ENCODE results near the gene AZU1.
"Not testable (repeated sequence)": the region's sequence is repeated elsewhere in the genome, so short reads cannot be mapped to it uniquely, and the experiment has no call there.

Gene AZU1

GRCh38 chr19:810883-811489 is 16.7 kb upstream of the AZU1 start:
- no peak for DNase-seq

DNA sequence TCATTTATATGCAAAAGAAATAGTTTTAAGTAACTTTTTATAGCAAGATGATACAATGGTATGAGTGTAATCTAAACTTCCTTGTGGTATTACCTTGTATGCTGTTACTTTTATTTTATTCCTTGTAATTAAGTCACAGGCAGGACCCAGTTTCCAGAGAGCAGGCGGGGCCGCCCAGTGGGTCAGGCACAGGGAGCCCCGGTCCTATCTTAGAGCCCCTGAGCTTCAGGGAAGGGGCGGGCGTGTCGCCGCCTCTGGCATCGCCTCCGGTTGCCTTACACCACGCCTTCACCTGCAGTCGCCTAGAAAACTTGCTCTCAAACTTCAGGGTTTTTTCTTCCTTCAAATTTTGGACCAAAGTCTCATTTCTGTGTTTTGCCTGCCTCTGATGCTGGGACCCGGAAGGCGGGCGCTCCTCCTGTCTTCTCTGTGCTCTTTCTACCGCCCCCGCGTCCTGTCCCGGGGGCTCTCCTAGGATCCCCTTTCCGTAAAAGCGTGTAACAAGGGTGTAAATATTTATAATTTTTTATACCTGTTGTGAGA is 16.1 kb upstream of the AZU1 start:
- DNase-seq: no peak

- DNase-seq: peak in 1 of 2 experiments; percentile 47
Measured at GRCh38 chr19:812049-812746, 15.4 kb upstream of the AZU1 start.

DNA sequence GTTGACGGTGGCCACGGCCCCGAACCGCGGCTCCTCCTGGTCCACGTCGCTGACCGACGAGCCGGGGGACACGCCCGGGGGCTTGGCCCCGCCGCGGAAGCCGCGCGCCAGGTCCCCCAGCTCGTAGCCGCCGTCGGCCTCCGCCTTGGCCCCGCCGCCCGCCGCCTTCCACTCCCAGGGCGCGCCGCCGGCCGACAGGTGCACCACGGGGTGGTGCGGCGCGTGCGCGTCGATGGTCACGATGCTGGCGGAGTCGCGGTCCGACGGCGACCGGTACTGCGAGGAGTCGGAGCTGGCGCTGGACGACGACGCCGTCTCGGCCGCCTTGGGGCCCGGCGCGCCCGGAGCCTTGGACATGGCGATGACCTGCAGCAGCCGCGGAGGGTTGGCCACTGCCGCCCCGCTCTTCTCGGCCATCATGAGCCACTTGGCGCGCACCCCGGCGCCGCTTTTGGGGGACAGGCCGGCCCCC is 14.9 kb upstream of the AZU1 start:
- no peak for DNase-seq

GRCh38 chr19:813219-814151 is 14.2 kb upstream of the AZU1 start:
- DNase-seq: no peak

GRCh38 chr19:814152-815078 is 13.2 kb upstream of the AZU1 start:
- DNase-seq: no peak

DNA sequence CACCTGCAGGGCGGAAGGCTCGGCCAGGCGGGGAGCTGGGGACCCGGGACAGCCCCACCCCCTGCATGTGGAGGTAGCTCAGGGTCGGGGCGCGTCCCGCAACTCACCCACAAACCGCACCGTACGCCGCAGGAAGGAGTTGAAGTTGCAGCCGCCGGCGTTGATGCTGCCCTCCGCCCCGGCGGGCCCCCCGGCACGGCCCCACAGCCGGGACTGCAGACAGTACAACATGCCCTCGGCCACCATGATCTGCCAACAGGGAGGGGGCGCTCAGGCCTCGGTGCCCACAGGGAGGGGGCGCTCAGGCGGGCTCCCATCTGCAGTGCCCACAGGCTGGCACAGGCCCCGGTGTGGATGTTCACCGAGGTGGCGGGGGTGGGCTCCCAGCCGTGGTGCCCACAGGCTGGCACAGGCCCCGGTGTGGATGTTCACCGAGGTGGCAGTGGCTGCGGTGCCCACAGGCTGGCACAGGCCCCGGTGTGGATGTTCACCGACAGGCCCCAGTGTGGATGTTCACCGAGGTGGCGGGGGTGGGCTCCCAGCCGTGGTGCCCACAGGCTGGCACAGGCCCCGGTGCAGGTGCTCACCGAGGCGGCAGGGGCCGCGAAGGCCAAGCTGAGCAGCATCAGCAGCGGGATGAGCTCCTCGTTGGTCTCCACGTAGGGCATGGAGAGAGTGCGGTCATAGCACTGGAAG is 12.4 kb upstream of the AZU1 start:
- no peak for DNase-seq

DNA sequence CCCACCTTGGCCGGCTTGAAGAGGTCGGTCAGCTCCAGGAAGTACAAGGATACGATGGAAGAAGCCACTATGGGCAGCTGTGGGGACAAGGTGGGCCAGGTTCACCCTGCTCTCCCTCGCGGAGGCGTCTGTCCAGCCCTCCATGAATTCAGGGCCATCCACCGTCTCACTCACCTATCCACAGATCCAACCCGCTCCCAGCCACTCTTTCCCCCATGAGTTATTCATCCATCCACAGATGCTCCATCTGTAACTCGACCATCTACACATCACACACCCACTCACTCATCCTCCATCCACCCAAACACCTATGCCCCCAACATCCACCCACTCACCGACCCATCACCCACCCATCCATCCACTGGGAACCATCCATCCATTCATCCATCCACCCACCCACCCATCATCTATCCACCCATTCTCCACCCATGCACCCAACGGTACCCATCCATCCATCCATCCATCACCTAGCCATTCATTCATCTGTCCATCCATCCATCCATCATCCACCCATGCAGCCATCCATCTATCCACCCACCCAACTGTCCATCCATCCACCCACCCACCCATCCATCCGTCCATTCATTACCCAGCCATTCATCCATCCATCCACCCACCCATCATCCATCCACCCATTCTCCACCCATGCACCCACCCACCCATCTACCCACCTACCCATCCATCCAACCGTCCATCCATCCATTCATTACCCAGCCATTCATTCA is 11.7 kb upstream of the AZU1 start:
- DNase-seq: no peak

DNA sequence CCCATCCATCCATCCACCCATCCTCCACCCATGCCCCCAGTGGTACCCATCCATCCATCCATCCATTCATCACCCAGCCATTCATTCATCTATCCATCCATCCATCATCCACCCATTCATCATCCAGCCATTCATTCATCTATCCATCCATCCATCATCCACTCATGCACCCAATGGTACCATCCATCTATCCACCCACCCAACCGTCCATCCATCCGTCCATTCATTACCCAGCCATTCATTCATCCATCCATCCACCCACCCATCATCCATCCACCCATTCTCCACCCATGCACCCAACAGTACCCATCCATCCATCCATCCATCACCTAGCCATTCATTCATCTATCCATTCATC is 11.2 kb upstream of the AZU1 start:
- no peak for DNase-seq

- not testable (repeated sequence) for DNase-seq
Measured at GRCh38 chr19:820212-820611, 7.4 kb upstream of the AZU1 start.

GRCh38 chr19:821231-821824 is 6.3 kb upstream of the AZU1 start:
- no peak for DNase-seq

- no peak for DNase-seq
Measured at GRCh38 chr19:821825-822503, 5.7 kb upstream of the AZU1 start, which contains the start of gene PLPPR3. PLPPR3 (minus strand) TSS chr19:821955; CDS start chr19:821559, 396 bp downstream.

DNA sequence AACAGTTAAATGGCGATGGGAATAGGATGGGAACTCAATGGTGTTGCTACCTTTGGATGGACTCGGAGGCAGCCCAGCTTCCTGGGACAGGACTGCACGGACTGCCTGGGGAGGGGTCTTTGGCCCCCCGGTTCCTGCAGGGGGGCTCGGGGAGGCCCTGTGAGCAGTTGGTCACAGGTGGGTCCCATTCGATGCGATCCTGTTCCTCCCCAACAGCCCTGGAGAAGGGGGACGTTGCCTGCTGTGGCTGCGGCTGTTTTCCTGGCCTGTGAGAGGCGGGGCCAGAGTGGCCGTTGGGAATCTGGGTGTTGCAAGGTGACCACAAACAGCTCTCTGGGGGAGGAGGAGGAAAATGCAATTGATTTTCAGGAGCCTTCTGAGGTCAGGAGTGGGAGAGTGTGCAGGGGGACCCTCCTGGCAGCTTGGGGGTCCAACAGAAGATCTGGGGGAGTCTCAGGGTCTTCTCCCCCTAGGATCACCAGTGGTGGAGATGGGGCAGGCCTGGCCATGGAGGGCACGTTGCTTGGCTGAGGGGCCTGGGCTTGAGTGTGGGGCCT is 4.0 kb upstream of the AZU1 start:
- peak in 1 of 2 experiments; percentile 56 for DNase-seq

GRCh38 chr19:824885-825284 is 2.8 kb upstream of the AZU1 start:
- no peak for DNase-seq

DNA sequence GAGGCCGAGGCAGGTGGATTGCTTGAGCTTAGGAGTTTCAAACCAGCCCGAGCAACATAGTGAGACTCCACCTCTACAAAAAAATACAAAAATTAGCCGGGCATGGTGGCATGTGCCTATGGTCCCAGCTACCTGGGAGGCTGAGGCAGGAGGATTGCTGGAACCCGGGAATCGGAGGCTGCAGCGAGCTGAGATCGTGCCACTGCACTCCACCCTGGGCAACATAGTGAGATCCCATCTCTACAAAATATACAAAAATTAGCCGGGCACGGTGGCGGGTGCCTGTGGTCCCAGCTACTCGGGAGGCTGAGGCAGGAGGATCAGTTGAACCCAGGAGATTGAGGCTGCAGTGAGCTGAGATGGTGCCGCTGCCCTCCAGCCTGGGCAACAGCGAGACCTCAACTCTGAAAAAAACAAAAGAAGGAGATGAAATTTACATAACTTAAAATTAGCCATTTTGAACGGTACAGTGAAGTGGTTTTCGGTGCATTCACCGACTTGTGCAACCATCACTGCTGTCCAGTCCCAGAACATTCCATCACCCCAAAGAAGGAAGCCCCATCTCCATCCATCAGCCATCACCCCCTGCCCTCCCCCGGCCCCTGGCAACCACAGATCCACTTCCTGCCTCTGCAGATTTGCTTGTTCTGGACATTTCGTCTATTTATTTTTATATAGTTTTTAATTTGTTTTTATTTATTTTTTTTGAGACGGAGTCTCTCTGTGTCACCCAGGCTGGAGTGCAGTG is 1.6 kb upstream of the AZU1 start:
- DNase-seq: no peak

- DNase-seq: no peak
Measured at GRCh38 chr19:827314-827709, 325 bp upstream of the AZU1 start.

DNA sequence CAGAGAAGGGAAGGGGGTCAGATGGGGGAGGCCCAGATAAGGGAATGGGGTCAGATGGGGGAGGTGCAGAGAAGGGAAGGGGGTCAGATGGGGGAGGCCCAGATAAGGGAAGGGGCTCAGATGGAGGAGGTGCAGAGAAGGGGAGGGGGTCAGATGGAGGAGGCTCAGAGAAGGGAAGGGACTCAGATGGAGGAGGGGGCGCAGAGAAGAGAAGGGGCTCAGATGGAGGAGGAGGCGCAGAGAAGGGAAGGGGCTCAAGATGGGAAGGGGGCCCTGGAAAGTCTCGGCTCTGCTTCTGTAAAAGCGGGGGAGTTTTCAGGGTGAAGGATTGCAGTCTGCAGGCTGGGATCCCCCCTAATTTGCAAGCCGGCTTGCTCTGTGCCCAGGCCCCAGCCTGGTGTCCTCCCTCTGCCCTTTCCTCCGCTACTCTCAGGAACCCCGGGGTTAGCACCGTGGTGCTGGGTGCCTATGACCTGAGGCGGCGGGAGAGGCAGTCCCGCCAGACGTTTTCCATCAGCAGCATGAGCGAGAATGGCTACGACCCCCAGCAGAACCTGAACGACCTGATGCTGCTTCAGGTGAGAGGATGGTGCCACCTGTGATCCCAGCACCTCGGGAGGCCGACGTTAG is 1.6 kb downstream of the AZU1 start:
- DNase-seq: no peak
